Activated CD4-positive, alpha-beta T cell treated with anti-CD3 and anti-CD28 coated beads, Interleukin-2, amount 10 ng/mL, durations not matched to agents 24 days and 14 days (primary cell): ENCODE measurements around the gene FAT1. TPM values are rescaled to one million over a fixed set of nuclear protein-coding genes. Genes with fewer than 3 reads are reported as not detected.

Experiments
- DNase-seq: peaks from one replicate; pipeline ENCODE4 v3.0.0; 2022
- H3K27ac Mint-ChIP-seq: one replicate; pipeline ENCODE4 v1.8.0; 2022; ENCODE audit warnings: mild to moderate bottlenecking, mixed read lengths
- H3K27me3 Mint-ChIP-seq: one replicate; pipeline ENCODE4 v1.8.0; 2022; ENCODE audit warnings: mixed read lengths
- H3K36me3 Mint-ChIP-seq: one replicate; pipeline ENCODE4 v1.8.0; 2022; ENCODE audit warnings: low read depth, mild to moderate bottlenecking, mixed read lengths
- H3K4me1 Mint-ChIP-seq: one replicate; pipeline ENCODE4 v1.8.0; 2021; ENCODE audit warnings: mixed read lengths
- H3K4me3 Mint-ChIP-seq: one replicate; pipeline ENCODE4 v1.8.0; 2022; ENCODE audit warnings: mild to moderate bottlenecking, moderate library complexity, mixed read lengths
- H3K9me3 Mint-ChIP-seq: one replicate; pipeline ENCODE4 v1.8.0; 2021; ENCODE audit warnings: mixed read lengths
- intact Hi-C: fragments of 100-400 bp; cut with micrococcal nuclease; formaldehyde crosslinking; loops from one replicate; pipeline ENCODE4 v1.15.1; 2023
- total RNA-seq: library from RNA; stranded (reverse); gene quantifications from 2 replicates; pipeline ENCODE4 v1.2.3, GENCODE V29; 2022

FAT1 gene
- total RNA-seq, 1 donor from 2014 or later, result 0.07 TPM

- Mint-ChIP-seq H3K27me3 (no peaks in the 10 kb centered on the region), H3K4me3 (no peak overlapping the region), H3K9me3 (peaks cover 4% of the 10 kb centered on the region), H3K4me1 (no peaks in the 10 kb centered on the region), H3K36me3 (no peaks in the 10 kb centered on the region), H3K27ac (no peak overlapping the region)
- intact Hi-C loops, result no loop called here
- DNase-seq, result no peak
These were observed 19.6 kb downstream of the FAT1 start for GRCh38 chr4:186704057-186704456.

GRCh38 chr4:186703510-186703909 is 20.1 kb downstream of the FAT1 start:
- Mint-ChIP-seq H3K27ac (no peak overlapping the region), H3K9me3 (peaks cover 4% of the 10 kb centered on the region), H3K4me3 (no peak overlapping the region), H3K36me3 (no peaks in the 10 kb centered on the region), H3K27me3 (no peaks in the 10 kb centered on the region), H3K4me1 (no peaks in the 10 kb centered on the region)
- intact Hi-C loops, result no loop called here
- DNase-seq, result no peak

- no peak for DNase-seq
- no peak overlapping the region for H3K27ac Mint-ChIP-seq
- intact Hi-C loops, result no loop called here
- H3K36me3 Mint-ChIP-seq, result no peaks in the 10 kb centered on the region
- H3K4me1 Mint-ChIP-seq, result no peaks in the 10 kb centered on the region
- no peak overlapping the region for H3K4me3 Mint-ChIP-seq
- H3K9me3 Mint-ChIP-seq, result peaks cover 4% of the 10 kb centered on the region
- H3K27me3 Mint-ChIP-seq, result no peaks in the 10 kb centered on the region
These were observed 20.7 kb downstream of the FAT1 start for GRCh38 chr4:186702940-186703339.

DNA sequence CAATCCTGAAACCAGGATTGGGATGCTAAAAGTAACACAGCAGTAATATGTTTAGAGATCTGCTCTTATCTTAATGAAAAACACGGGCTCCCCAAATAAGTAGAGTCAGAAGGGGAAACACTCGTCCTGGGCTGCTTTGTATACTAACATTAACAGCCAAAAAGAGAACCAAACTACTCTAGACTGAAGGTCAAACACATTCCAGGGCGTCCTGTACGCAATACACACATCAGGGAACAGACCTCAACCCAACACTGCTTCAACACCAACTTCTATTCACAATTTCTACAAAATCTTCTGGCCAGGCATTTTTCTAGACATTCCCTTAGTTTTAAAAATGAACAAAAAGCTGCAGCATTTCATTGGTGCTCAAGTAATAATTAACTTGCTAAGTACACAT is 21.4 kb downstream of the FAT1 start:
- Mint-ChIP-seq H3K4me3 (no peak overlapping the region), H3K9me3 (peaks cover 4% of the 10 kb centered on the region), H3K27ac (no peak overlapping the region), H3K36me3 (no peaks in the 10 kb centered on the region), H3K27me3 (no peaks in the 10 kb centered on the region), H3K4me1 (no peaks in the 10 kb centered on the region)
- intact Hi-C loops, result no loop called here
- DNase-seq, result no peak

DNA sequence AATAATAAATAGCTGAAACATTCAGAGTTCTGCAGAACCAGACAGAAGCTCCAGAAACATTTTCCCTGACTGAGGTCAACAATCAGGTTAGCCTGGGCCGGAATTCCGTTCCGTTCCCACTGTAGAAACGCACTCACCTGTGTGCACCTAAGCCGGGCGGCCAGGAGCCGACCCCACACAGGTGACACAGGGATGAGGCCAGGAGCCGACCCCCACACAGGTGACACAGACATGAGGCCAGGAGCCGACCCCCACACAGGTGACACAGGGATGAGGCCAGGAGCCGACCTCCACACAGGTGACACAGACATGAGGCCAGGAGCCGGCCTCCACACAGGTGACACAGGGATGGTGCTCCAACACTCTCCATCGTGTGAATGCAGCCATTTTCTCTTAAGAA is 21.9 kb downstream of the FAT1 start:
- Mint-ChIP-seq H3K4me1 (no peaks in the 10 kb centered on the region), H3K36me3 (no peaks in the 10 kb centered on the region), H3K9me3 (peaks cover 4% of the 10 kb centered on the region), H3K27me3 (no peaks in the 10 kb centered on the region), H3K4me3 (no peak overlapping the region), H3K27ac (no peak overlapping the region)
- intact Hi-C loops, result no loop called here
- DNase-seq, result no peak

- Mint-ChIP-seq H3K36me3 (no peaks in the 10 kb centered on the region), H3K9me3 (peaks cover 5% of the 10 kb centered on the region), H3K27me3 (no peaks in the 10 kb centered on the region), H3K4me1 (no peaks in the 10 kb centered on the region), H3K4me3 (no peak overlapping the region), H3K27ac (no peak overlapping the region)
- intact Hi-C loops, result no loop called here
- no peak for DNase-seq
These were observed 22.4 kb downstream of the FAT1 start for GRCh38 chr4:186701273-186701672.

- no peak for DNase-seq
- no peak overlapping the region for H3K27ac Mint-ChIP-seq
- peaks cover 6% of the 10 kb centered on the region for H3K9me3 Mint-ChIP-seq
- no peak overlapping the region for H3K4me3 Mint-ChIP-seq
- intact Hi-C loops, result no loop called here
- H3K36me3 Mint-ChIP-seq, result no peaks in the 10 kb centered on the region
- no peaks in the 10 kb centered on the region for H3K4me1 Mint-ChIP-seq
- H3K27me3 Mint-ChIP-seq, result no peaks in the 10 kb centered on the region
These were observed 22.9 kb downstream of the FAT1 start for GRCh38 chr4:186700746-186701145.

DNA sequence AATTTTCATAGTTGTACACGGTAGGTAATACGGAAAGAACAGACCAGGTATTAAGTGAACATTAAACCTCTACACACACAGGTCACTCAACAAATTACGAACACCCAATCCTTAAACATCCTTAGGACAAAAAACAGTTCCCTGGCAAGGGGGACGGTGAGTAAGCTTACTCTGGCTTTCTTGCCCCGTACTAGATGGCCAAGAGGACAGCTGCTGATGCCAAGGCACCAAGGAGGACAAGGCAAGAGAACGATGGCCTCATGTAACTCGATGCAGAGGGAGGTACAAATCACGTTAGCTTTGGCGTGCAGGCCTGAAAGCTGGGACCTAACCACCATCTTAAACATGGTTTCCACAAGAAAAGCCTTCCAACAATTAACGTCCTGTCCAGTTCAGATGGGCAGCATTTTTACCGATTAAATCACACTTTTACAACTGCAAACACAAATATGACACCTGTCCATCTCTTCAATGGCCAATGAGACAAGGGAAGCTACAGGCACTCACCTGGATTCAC is 23.7 kb downstream of the FAT1 start:
- no peak for DNase-seq
- intact Hi-C loops, result no loop called here
- Mint-ChIP-seq H3K36me3 (no peaks in the 10 kb centered on the region), H3K27me3 (no peaks in the 10 kb centered on the region), H3K27ac (no peak overlapping the region), H3K4me3 (no peak overlapping the region), H3K9me3 (peaks cover 6% of the 10 kb centered on the region), H3K4me1 (no peaks in the 10 kb centered on the region)

- DNase-seq, result no peak
- intact Hi-C loops, result no loop called here
- H3K4me3 Mint-ChIP-seq, result no peak overlapping the region
- H3K36me3 Mint-ChIP-seq, result no peaks in the 10 kb centered on the region
- no peaks in the 10 kb centered on the region for H3K27me3 Mint-ChIP-seq
- H3K4me1 Mint-ChIP-seq, result no peaks in the 10 kb centered on the region
- peaks cover 6% of the 10 kb centered on the region for H3K9me3 Mint-ChIP-seq
- no peak overlapping the region for H3K27ac Mint-ChIP-seq
These were observed 24.4 kb downstream of the FAT1 start for GRCh38 chr4:186699298-186699697.

GRCh38 chr4:186698525-186698924 is 25.1 kb downstream of the FAT1 start:
- Mint-ChIP-seq H3K4me3 (no peak overlapping the region), H3K27ac (no peak overlapping the region)

GRCh38 chr4:186698028-186698427 is 25.6 kb downstream of the FAT1 start:
- no peak for DNase-seq
- Mint-ChIP-seq H3K27ac (no peak overlapping the region), H3K4me3 (no peak overlapping the region), H3K4me1 (no peaks in the 10 kb centered on the region), H3K36me3 (no peaks in the 10 kb centered on the region), H3K27me3 (no peaks in the 10 kb centered on the region), H3K9me3 (peaks cover 13% of the 10 kb centered on the region)
- intact Hi-C loops, result no loop called here

More at GRCh38 chr4:186698525-186698924, 25.1 kb downstream of the FAT1 start:
- intact Hi-C loops, result no loop called here
- no peaks in the 10 kb centered on the region for H3K27me3 Mint-ChIP-seq
- H3K4me1 Mint-ChIP-seq, result no peaks in the 10 kb centered on the region
- H3K36me3 Mint-ChIP-seq, result no peaks in the 10 kb centered on the region
- DNase-seq, result no peak
- H3K9me3 Mint-ChIP-seq, result peaks cover 13% of the 10 kb centered on the region

DNA sequence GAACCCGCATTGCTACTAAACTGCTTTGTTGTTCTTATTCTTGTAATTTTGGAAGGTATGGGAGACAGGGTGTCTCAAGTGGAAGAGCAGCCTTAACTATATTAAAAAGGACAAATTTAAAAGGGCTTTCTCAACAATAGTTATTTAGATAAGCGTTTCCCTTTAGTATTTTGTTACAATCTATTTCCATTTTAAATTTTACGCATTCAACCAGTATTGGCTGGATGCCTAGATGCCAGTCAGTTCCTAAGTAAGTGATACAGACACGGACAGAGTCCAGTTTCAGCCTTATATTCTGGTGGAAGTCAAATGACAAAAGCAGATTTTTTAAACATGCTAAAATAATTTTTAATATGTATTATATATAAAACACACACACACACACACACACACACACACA is 28.3 kb downstream of the FAT1 start:
- Mint-ChIP-seq H3K27me3 (no peaks in the 10 kb centered on the region), H3K9me3 (peaks cover 13% of the 10 kb centered on the region), H3K4me3 (no peak overlapping the region), H3K27ac (no peak overlapping the region), H3K4me1 (no peaks in the 10 kb centered on the region), H3K36me3 (no peaks in the 10 kb centered on the region)
- intact Hi-C loops, result no loop called here
- no peak for DNase-seq

DNA sequence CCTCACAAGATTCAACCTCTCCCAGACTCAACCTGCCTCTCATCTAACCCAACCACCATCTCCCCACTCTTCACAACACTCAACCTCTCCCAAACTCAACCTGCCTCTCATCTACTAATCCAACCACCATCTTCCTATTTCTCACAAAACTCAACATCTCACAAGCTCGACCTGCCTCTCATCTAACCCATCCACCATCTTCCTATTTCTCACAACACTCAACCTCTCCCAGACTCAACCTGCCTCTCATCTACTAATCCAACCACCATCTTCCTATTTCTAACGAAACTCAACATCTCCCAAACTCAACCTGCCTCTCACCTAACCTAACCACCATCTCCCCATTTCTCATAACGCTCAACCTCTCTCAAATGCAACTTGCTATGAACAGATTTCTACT is 29.8 kb downstream of the FAT1 start:
- Mint-ChIP-seq H3K36me3 (no peaks in the 10 kb centered on the region), H3K4me1 (no peaks in the 10 kb centered on the region), H3K27ac (no peak overlapping the region), H3K9me3 (peaks cover 13% of the 10 kb centered on the region), H3K27me3 (no peaks in the 10 kb centered on the region), H3K4me3 (no peak overlapping the region)
- no peak for DNase-seq
- intact Hi-C loops, result no loop called here

- intact Hi-C loops, result no loop called here
- H3K36me3 Mint-ChIP-seq, result no peaks in the 10 kb centered on the region
- H3K9me3 Mint-ChIP-seq, result peaks cover 13% of the 10 kb centered on the region
- H3K27ac Mint-ChIP-seq, result no peak overlapping the region
- DNase-seq, result no peak
- H3K27me3 Mint-ChIP-seq, result no peaks in the 10 kb centered on the region
- no peak overlapping the region for H3K4me3 Mint-ChIP-seq
- no peaks in the 10 kb centered on the region for H3K4me1 Mint-ChIP-seq
These were observed 30.4 kb downstream of the FAT1 start for GRCh38 chr4:186693159-186693815.

- Mint-ChIP-seq H3K4me3 (no peak overlapping the region), H3K9me3 (peaks cover 15% of the 10 kb centered on the region), H3K36me3 (no peaks in the 10 kb centered on the region), H3K27me3 (no peaks in the 10 kb centered on the region), H3K4me1 (no peaks in the 10 kb centered on the region), H3K27ac (no peak overlapping the region)
- DNase-seq, result no peak
- intact Hi-C loops, result no loop called here
These were observed 32.3 kb downstream of the FAT1 start for GRCh38 chr4:186691396-186691795.
